CD4-positive, alpha-beta T cell (primary cell): ENCODE data around the gene WDR88. TPM values are rescaled to one million over a fixed set of nuclear protein-coding genes. Genes with fewer than 3 reads are reported as not detected.

Source experiments
- ATAC-seq: fragments of 200-7000 bp; cut with Tn5 transposase; one replicate; pipeline ENCODE4 v1.10.0; 2022; ENCODE audit warnings: mild to moderate bottlenecking; ENCODE audit not compliant: poor library complexity
- CTCF ChIA-PET: fragments of 350-600 bp; sonication (Branson Sonifier 250); formaldehyde crosslinking; loops from one replicate; lab custom pipeline; 2021; ENCODE audit warnings: antibody characterized with exemption, inconsistent platforms; lab: Charles Lee
- POLR2A ChIA-PET: fragments of 350-600 bp; sonication (Branson Sonifier 250); formaldehyde crosslinking; loops from one replicate; lab custom pipeline; 2021; ENCODE audit warnings: antibody characterized with exemption, inconsistent platforms; lab: Charles Lee
- DNase-seq, 14 experiments: peaks; one replicate each; pipeline ENCODE4 v3.0.0-alpha.2; 2013 to 2020; ENCODE audit warnings: mixed read lengths in 2 of 14
- H3K27ac ChIP-seq, 2 donors: one replicate each; pipeline versions ENCODE4 v1.5.1 to v1.7.0; 2013; ENCODE audit warnings: low read length in 2 of 2, low read depth in 1 of 2, mild to moderate bottlenecking in 1 of 2
- H3K27me3 ChIP-seq, 2 experiments: 1 replicate in 1 of 2; 2 replicates in 1 of 2; pipeline versions ENCODE4 v1.6.1 to v1.7.0; 2013; ENCODE audit warnings: low read length in 2 of 2, control low read depth in 1 of 2, mild to moderate bottlenecking in 1 of 2, moderate library complexity in 1 of 2; ENCODE audit not compliant: insufficient read depth in 2 of 2, control insufficient read depth in 1 of 2
- H3K36me3 ChIP-seq: one replicate; pipeline ENCODE4 v1.6.1; 2013; ENCODE audit warnings: low read length, control low read depth; ENCODE audit not compliant: insufficient read depth
- H3K4me1 ChIP-seq: one replicate; pipeline ENCODE4 v1.6.1; 2013; ENCODE audit warnings: low read length, control low read depth; ENCODE audit not compliant: insufficient read depth
- H3K4me3 ChIP-seq: one replicate; pipeline ENCODE4 v1.5.1; 2013; ENCODE audit warnings: mild to moderate bottlenecking, low read length, moderate library complexity
- H3K9me3 ChIP-seq, 2 experiments: 1 replicate in 1 of 2; 2 replicates in 1 of 2; pipeline versions ENCODE4 v1.6.1 to v1.7.0; 2013; ENCODE audit warnings: low read length in 2 of 2, mild to moderate bottlenecking in 2 of 2, control low read depth in 1 of 2, moderate library complexity in 1 of 2; ENCODE audit not compliant: control insufficient read depth in 1 of 2, insufficient read depth in 1 of 2
- H3K27ac Mint-ChIP-seq: one replicate; pipeline ENCODE4 v1.8.0; 2020; ENCODE audit warnings: mixed read lengths
- H3K27me3 Mint-ChIP-seq: one replicate; pipeline ENCODE4 v1.8.0; 2021; ENCODE audit warnings: mixed read lengths
- H3K36me3 Mint-ChIP-seq: one replicate; pipeline ENCODE4 v1.8.0; 2021; ENCODE audit warnings: low read depth, mixed read lengths
- H3K4me1 Mint-ChIP-seq: one replicate; pipeline ENCODE4 v1.8.0; 2021; ENCODE audit warnings: low read depth, mixed read lengths
- H3K4me3 Mint-ChIP-seq: one replicate; pipeline ENCODE4 v1.8.0; 2020; ENCODE audit warnings: mild to moderate bottlenecking, mixed read lengths
- H3K9me3 Mint-ChIP-seq: one replicate; pipeline ENCODE4 v1.8.0; 2020; ENCODE audit warnings: mixed read lengths
- intact Hi-C, 2 experiments: fragments of 100-400 bp; cut with DNase I in 1 of 2; cut with micrococcal nuclease in 1 of 2; formaldehyde crosslinking; loops; one replicate each; pipeline versions ENCODE4 v1.15.1 to v1.9.0; 2023 to 2025; cut with DNase I, micrococcal nuclease
- total RNA-seq, 174 experiments: library from RNA in 2 of 174; stranded (reverse) in 2 of 174; gene quantifications; one replicate each; pipeline ENCODE4 v1.2.3 and lab custom pipeline; 2021 to 2026
- TF ChIP-seq, protein P1 (sequence below): fragments of 200-600 bp; IDR thresholded peaks from one replicate; pipeline ENCODE4 v1.8.0; 2022; ENCODE audit warnings: antibody characterized with exemption, mild to moderate bottlenecking

WDR88 gene
- total RNA-seq, 2 experiments from 2014 or later = not detected

DNA sequence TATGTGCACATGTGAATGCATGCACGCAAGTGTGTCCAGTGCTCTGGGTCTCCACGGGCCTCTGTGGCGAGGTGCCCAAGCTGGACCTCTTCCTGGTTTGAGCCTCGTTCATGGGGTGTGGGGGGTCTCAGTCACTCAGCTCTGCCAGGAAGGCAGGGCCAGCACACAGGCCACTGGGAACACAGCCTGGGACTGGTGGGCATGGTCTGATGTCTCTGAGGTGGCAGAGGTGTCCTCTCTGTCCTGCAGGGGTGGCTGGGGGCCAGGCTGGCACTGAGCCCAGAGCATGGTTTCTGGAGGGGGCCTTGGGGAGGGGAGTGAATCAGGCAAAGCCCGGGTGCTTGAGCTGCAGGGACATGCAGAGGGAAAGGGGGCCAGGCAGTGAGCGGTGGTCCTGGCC, 71.6 kb downstream of the WDR88 start:
- DNase-seq (no peak), ATAC-seq (no peak)
- Histone ChIP-seq H3K27me3 (no peaks in the 10 kb centered on the region), H3K4me3 (no peak overlapping the region), H3K4me1 (no peaks in the 10 kb centered on the region), H3K36me3 (no peaks in the 10 kb centered on the region), H3K9me3 (no peaks in the 10 kb centered on the region), H3K27ac (no peak overlapping the region)
- TF ChIP-seq, protein P1, sequence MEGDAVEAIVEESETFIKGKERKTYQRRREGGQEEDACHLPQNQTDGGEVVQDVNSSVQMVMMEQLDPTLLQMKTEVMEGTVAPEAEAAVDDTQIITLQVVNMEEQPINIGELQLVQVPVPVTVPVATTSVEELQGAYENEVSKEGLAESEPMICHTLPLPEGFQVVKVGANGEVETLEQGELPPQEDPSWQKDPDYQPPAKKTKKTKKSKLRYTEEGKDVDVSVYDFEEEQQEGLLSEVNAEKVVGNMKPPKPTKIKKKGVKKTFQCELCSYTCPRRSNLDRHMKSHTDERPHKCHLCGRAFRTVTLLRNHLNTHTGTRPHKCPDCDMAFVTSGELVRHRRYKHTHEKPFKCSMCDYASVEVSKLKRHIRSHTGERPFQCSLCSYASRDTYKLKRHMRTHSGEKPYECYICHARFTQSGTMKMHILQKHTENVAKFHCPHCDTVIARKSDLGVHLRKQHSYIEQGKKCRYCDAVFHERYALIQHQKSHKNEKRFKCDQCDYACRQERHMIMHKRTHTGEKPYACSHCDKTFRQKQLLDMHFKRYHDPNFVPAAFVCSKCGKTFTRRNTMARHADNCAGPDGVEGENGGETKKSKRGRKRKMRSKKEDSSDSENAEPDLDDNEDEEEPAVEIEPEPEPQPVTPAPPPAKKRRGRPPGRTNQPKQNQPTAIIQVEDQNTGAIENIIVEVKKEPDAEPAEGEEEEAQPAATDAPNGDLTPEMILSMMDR = no peak
- no peak overlapping the region for H3K27ac Mint-ChIP-seq
- ChIA-PET POLR2A (no interaction called here), CTCF (no interaction called here)
- H3K36me3 Mint-ChIP-seq = no peaks in the 10 kb centered on the region
- intact Hi-C loops = no loop called here
- H3K27me3 Mint-ChIP-seq = no peaks in the 10 kb centered on the region
- H3K4me3 Mint-ChIP-seq = no peak overlapping the region
- H3K4me1 Mint-ChIP-seq = no peaks in the 10 kb centered on the region
- H3K9me3 Mint-ChIP-seq = no peaks in the 10 kb centered on the region

GRCh38 chr19:33204136-33204973, 72.4 kb downstream of the WDR88 start:
- ChIA-PET CTCF (no interaction called here), POLR2A (no interaction called here)
- no peak overlapping the region for H3K27ac ChIP-seq
- Mint-ChIP-seq H3K27me3 (no peaks in the 10 kb centered on the region), H3K9me3 (no peaks in the 10 kb centered on the region), H3K4me1 (no peaks in the 10 kb centered on the region), H3K27ac (no peak overlapping the region), H3K4me3 (no peak overlapping the region), H3K36me3 (no peaks in the 10 kb centered on the region)
- TF ChIP-seq, protein P1 = no peak
- intact Hi-C loops = no loop called here
- no peak for DNase-seq
- H3K9me3 ChIP-seq = no peaks in the 10 kb centered on the region
- no peak overlapping the region for H3K4me3 ChIP-seq
- ATAC-seq = no peak
- H3K4me1 ChIP-seq = no peaks in the 10 kb centered on the region
- no peaks in the 10 kb centered on the region for H3K27me3 ChIP-seq
- H3K36me3 ChIP-seq = no peaks in the 10 kb centered on the region

- ChIA-PET POLR2A (no interaction called here), CTCF (no interaction called here)
- H3K4me3 Mint-ChIP-seq = no peak overlapping the region
- ATAC-seq (no peak), DNase-seq (no peak)
- H3K36me3 Mint-ChIP-seq = no peaks in the 10 kb centered on the region
- Histone ChIP-seq H3K9me3 (no peaks in the 10 kb centered on the region), H3K36me3 (no peaks in the 10 kb centered on the region), H3K4me3 (no peak overlapping the region), H3K27me3 (no peaks in the 10 kb centered on the region), H3K4me1 (no peaks in the 10 kb centered on the region), H3K27ac (no peak overlapping the region)
- H3K9me3 Mint-ChIP-seq = no peaks in the 10 kb centered on the region
- no peaks in the 10 kb centered on the region for H3K27me3 Mint-ChIP-seq
- TF ChIP-seq, protein P1 = no peak
- intact Hi-C loops = no loop called here
- no peaks in the 10 kb centered on the region for H3K4me1 Mint-ChIP-seq
- H3K27ac Mint-ChIP-seq = no peak overlapping the region
Observed at GRCh38 chr19:33205110-33205509, 73.2 kb downstream of the WDR88 start.
